CD14-positive monocyte (primary cell): ENCODE measurements around the gene PFDN2. TPM values are rescaled to one million over a fixed set of nuclear protein-coding genes. Genes with fewer than 3 reads are reported as not detected.

Experiments
- DNase-seq, 3 donors: peaks; one replicate each; pipeline ENCODE4 v3.0.0-alpha.2; 2011 to 2022
- H2AFZ ChIP-seq: 2 replicates; pipeline ENCODE4 v1.6.0; 2012; ENCODE audit warnings: mild to moderate bottlenecking, low read depth, low read length, inconsistent platforms; ENCODE audit not compliant: insufficient read depth, poor library complexity, severe bottlenecking
- H3K27ac ChIP-seq, 2 donors: 1 replicate in 1 of 2; 2 replicates in 1 of 2; pipeline ENCODE4 v1.5.1; 2012 to 2013; ENCODE audit warnings: low read length in 2 of 2, control low read depth in 1 of 2, inconsistent platforms in 1 of 2, low read depth in 1 of 2, mild to moderate bottlenecking in 1 of 2
- H3K27me3 ChIP-seq, 2 donors: one replicate each; pipeline versions ENCODE4 v1.6.0 to v1.6.1; 2011 to 2013; ENCODE audit warnings: low read length in 2 of 2; ENCODE audit not compliant: control insufficient read depth in 2 of 2, insufficient read depth in 2 of 2
- H3K36me3 ChIP-seq, 2 donors: replicated peaks in 1 of 2; 1 replicate in 1 of 2; 2 replicates in 1 of 2; pipeline versions ENCODE4 v1.5.1 to v1.6.1; 2012 to 2013; ENCODE audit warnings: low read length in 2 of 2, control low read depth in 1 of 2, inconsistent platforms in 1 of 2, mild to moderate bottlenecking in 1 of 2; ENCODE audit not compliant: insufficient read depth in 2 of 2, control insufficient read depth in 1 of 2
- H3K4me1 ChIP-seq, 2 donors: 1 replicate in 1 of 2; 2 replicates in 1 of 2; pipeline versions ENCODE4 v1.5.1 to v1.6.1; 2012 to 2013; ENCODE audit warnings: low read length in 2 of 2, control low read depth in 1 of 2, inconsistent platforms in 1 of 2, mild to moderate bottlenecking in 1 of 2, moderate library complexity in 1 of 2; ENCODE audit not compliant: insufficient read depth in 2 of 2, control insufficient read depth in 1 of 2
- H3K4me2 ChIP-seq: replicated peaks from 2 replicates; pipeline ENCODE3; 2012; ENCODE audit warnings: low read length, moderate library complexity, mild to moderate bottlenecking; ENCODE audit not compliant: poor library complexity, severe bottlenecking; ENCODE audit errors: extremely low read depth
- H3K4me3 ChIP-seq, 3 experiments: fragments of 200-600 bp in 1 of 3; sonication (generic) in 1 of 3; replicated peaks in 1 of 3; 1 replicate in 2 of 3; 2 replicates in 1 of 3; pipeline ENCODE4 v1.5.1; 2011 to 2013; ENCODE audit warnings: low read length in 3 of 3, mild to moderate bottlenecking in 3 of 3, control low read depth in 2 of 3, low read depth in 2 of 3, inconsistent platforms in 1 of 3, moderate library complexity in 1 of 3
- H3K79me2 ChIP-seq: 2 replicates; pipeline ENCODE4 v1.6.0; 2012; ENCODE audit warnings: mild to moderate bottlenecking, control low read depth, inconsistent platforms, low read length, moderate library complexity; ENCODE audit not compliant: insufficient read depth
- H3K9ac ChIP-seq: 2 replicates; pipeline ENCODE4 v1.6.0; 2017; ENCODE audit warnings: low read length, mild to moderate bottlenecking; ENCODE audit not compliant: insufficient read depth, poor library complexity, severe bottlenecking
- H3K9me3 ChIP-seq, 2 donors: replicated peaks in 1 of 2; 1 replicate in 1 of 2; 2 replicates in 1 of 2; pipeline versions ENCODE4 v1.5.1 to v1.6.1; 2012 to 2013; ENCODE audit warnings: low read length in 2 of 2, control low read depth in 1 of 2; ENCODE audit not compliant: control insufficient read depth in 1 of 2, insufficient read depth in 1 of 2
- H4K20me1 ChIP-seq: 2 replicates; pipeline ENCODE4 v1.6.0; 2012; ENCODE audit warnings: mild to moderate bottlenecking, low read length, control low read depth, moderate library complexity; ENCODE audit not compliant: insufficient read depth
- H3K27ac Mint-ChIP-seq, 7 donors: one replicate each; pipeline ENCODE4 v1.8.0; 2020; ENCODE audit warnings: mild to moderate bottlenecking in 7 of 7, mixed read lengths in 7 of 7, moderate library complexity in 6 of 7, inconsistent platforms in 2 of 7
- H3K27me3 Mint-ChIP-seq, 3 donors: one replicate each; pipeline ENCODE4 v1.8.0; 2021 to 2022; ENCODE audit warnings: low read depth in 3 of 3, mild to moderate bottlenecking in 3 of 3, mixed read lengths in 3 of 3, moderate library complexity in 3 of 3, inconsistent platforms in 1 of 3
- H3K36me3 Mint-ChIP-seq, 2 donors: one replicate each; pipeline ENCODE4 v1.8.0; 2020; ENCODE audit warnings: mixed read lengths in 2 of 2, inconsistent platforms in 1 of 2, mild to moderate bottlenecking in 1 of 2
- H3K4me1 Mint-ChIP-seq: one replicate; pipeline ENCODE4 v1.8.0; 2020; ENCODE audit warnings: mild to moderate bottlenecking, mixed read lengths
- H3K4me3 Mint-ChIP-seq, 2 donors: one replicate each; pipeline ENCODE4 v1.8.0; 2020; ENCODE audit warnings: mild to moderate bottlenecking in 2 of 2, mixed read lengths in 2 of 2, moderate library complexity in 1 of 2
- H3K9me3 Mint-ChIP-seq, 7 donors: one replicate each; pipeline ENCODE4 v1.8.0; 2020 to 2022; ENCODE audit warnings: mixed read lengths in 7 of 7, mild to moderate bottlenecking in 6 of 7, moderate library complexity in 6 of 7, inconsistent platforms in 2 of 7
- CTCF ChIP-seq: fragments of 200-600 bp; IDR thresholded peaks from one replicate; pipeline ENCODE4 v1.8.0; 2022; ENCODE audit warnings: antibody characterized with exemption, mild to moderate bottlenecking
- WGBS: methylation state at CpG from one replicate; pipeline ENCODE4 v1.1.5; 2013; ENCODE audit warnings: missing lambda C conversion rate; ENCODE audit not compliant: insufficient coverage; 5-methylcytosine and 5-hydroxymethylcytosine counted together
- intact Hi-C, 2 donors: fragments of 100-400 bp; cut with micrococcal nuclease; formaldehyde crosslinking; loops; one replicate each; pipeline versions ENCODE4 v1.15.0 to v1.15.1; 2023
- polyA plus RNA-seq, 3 donors: library from polyadenylated mRNA; depleted of rRNA in 1 of 3; unstranded in 2 of 3; stranded (reverse) in 1 of 3; fragments of 300-500 nt in 2 of 3; fragments of >200 nt in 1 of 3; fragmentation: Illumina TruSeq in 2 of 3; gene quantifications; 1 replicate in 2 of 3; 2 replicates in 1 of 3; pipeline ENCODE4 v1.2.3, GENCODE V29; 2012 to 2021

PFDN2 gene
- polyA plus RNA-seq, 3 donors, result 59.1 to 80.7 (median 65.6) TPM

GRCh38 chr1:161121834-161122233, 4.0 kb upstream of the PFDN2 start:
- Histone ChIP-seq H3K4me1 (peaks cover 59 to 65% of the 10 kb centered on the region in 2 donors), H3K9me3 (no peaks in the 10 kb centered on the region), H3K9ac (peak overlapping the region; percentile 7), H2AFZ (no peak overlapping the region), H3K4me3 (peak overlapping the region in 1 of 3 experiments; percentile 57), H3K4me2 (peak overlapping the region; percentile 63), H3K27ac (peak overlapping the region; percentile 69 to 99), H4K20me1 (peaks cover 30% of the 10 kb centered on the region), H3K36me3 (peaks cover 42 to 65% of the 10 kb centered on the region in 2 donors), H3K27me3 (no peaks in the 10 kb centered on the region), H3K79me2 (peaks cover 72% of the 10 kb centered on the region)
- no peak for TF ChIP-seq CTCF
- no CpG with 5 or more reads among the region's 4 CpGs for WGBS
- peaks cover 0 to 2% (median 0%) of the 10 kb centered on the region in 7 donors for H3K9me3 Mint-ChIP-seq
- peaks cover 0 to 1% (median 0%) of the 10 kb centered on the region in 3 donors for H3K27me3 Mint-ChIP-seq
- H3K36me3 Mint-ChIP-seq, result peaks cover 54 to 63% of the 10 kb centered on the region in 2 donors
- H3K4me3 Mint-ChIP-seq, result peak overlapping the region; percentile 54
- intact Hi-C loops, result no loop called here
- peaks cover 66% of the 10 kb centered on the region for H3K4me1 Mint-ChIP-seq
- peak; percentile 62 to 81 (median 76) for DNase-seq
- peak overlapping the region; percentile 81 to 98 (median 94) for H3K27ac Mint-ChIP-seq

- Mint-ChIP-seq H3K27me3 (no peaks in the 10 kb centered on the region), H3K27ac (peak overlapping the region; percentile 81 to 98 (median 94)), H3K4me3 (peak overlapping the region in 1 of 2 donors; percentile 54), H3K9me3 (peaks cover 0 to 2% (median 0%) of the 10 kb centered on the region in 7 donors), H3K36me3 (peaks cover 51 to 61% of the 10 kb centered on the region in 2 donors), H3K4me1 (peaks cover 69% of the 10 kb centered on the region)
- peak in 2 of 3 donors; percentile 34 to 58 for DNase-seq
- Histone ChIP-seq H3K27me3 (no peaks in the 10 kb centered on the region), H4K20me1 (peaks cover 28% of the 10 kb centered on the region), H3K4me1 (peaks cover 61 to 68% of the 10 kb centered on the region in 2 donors), H3K4me3 (peak overlapping the region in 1 of 3 experiments; percentile 57), H3K4me2 (peak overlapping the region; percentile 63), H3K9ac (peak overlapping the region; percentile 7), H2AFZ (no peak overlapping the region), H3K36me3 (peaks cover 38 to 58% of the 10 kb centered on the region in 2 donors), H3K27ac (peak overlapping the region; percentile 60 to 99), H3K9me3 (no peaks in the 10 kb centered on the region), H3K79me2 (peaks cover 72% of the 10 kb centered on the region)
- intact Hi-C loops, result no loop called here
- no peak for TF ChIP-seq CTCF
- WGBS, result no CpG with 5 or more reads among the region's 3 CpGs
These were observed 3.3 kb upstream of the PFDN2 start for GRCh38 chr1:161121042-161121650.
